Activated CD8-positive, alpha-beta memory T cell treated with anti-CD3 and anti-CD28 coated beads for 4 hours (primary cell): ENCODE measurements around the gene BEX3.
A peak's percentile ranks its signal among the peaks of the same experiment; 100 is the strongest.
"Not testable (repeated sequence)": the region's sequence is repeated elsewhere in the genome, so short reads cannot be mapped to it uniquely, and the experiment has no call there.

Experiments used
- DNase-seq, 2 donors: peaks; one replicate each; pipeline ENCODE4 v3.0.0-alpha.2; 2020; ENCODE audit warnings: low read depth in 2 of 2

BEX3 gene

DNA sequence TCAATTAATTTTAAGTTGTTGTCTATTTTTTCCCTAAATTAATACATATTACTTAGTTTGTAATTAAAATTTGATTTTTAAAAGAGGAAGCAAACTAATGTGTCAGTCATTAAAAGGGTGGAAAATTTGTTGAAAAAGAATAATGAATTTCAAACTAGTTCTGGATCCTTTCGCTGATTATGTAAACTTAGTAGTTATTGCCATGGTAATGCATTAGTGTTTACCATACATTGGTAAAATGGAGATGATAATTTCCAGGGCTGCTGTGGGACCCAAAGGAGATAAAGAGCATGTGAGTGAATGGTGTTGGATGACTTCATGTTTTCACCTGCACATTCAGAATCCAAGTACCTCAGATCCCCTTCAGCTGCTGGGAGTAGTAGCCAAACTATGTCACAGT, 6.5 kb downstream of the BEX3 start:
- no peak for DNase-seq

DNA sequence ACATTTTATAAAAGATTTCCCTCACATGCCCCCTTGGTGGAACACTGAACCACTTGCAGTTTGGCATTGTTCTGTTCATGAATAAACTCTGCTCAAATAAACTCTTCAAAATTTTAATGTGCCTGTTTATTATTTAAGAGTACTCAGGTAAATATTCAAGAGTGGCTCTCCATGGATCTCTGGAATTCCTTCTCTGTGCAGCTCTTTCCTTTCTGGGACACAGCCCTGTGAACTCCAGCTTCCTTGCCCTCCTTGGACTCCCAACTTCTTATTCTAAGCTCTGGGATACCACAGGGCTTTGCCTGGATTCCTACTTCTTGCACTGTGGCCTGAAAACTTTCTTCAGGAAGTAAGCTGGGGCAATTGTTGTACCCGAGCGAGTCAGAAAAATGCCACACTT, 8.3 kb downstream of the BEX3 start:
- no peak for DNase-seq

DNA sequence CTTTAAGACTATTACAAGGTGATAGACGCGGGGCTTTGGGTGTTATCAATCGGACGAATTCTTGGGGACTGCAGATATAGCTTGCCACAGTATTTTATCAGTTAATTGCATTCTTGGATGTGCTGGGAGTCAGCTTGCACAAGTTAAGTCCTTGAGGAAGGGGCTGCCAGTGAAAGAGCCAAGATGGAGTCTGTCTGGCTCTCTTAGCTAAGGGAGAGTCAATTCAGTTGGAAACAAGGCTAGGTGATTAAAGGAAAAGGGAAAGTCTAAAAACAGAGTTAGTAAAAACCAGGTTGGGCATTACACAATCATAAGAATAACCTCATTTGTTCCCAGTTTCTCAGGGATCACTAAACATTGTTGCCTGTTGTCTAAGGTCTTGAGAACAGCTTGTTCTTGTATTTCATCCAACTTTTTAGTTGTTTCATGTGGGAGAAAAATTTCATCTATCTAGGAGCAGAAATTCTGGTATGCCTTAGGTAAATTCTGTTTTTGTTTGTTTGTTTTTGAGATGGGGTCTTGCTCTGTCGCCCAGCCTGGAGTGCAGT, 9.0 kb downstream of the BEX3 start:
- not testable (repeated sequence) for DNase-seq

DNA sequence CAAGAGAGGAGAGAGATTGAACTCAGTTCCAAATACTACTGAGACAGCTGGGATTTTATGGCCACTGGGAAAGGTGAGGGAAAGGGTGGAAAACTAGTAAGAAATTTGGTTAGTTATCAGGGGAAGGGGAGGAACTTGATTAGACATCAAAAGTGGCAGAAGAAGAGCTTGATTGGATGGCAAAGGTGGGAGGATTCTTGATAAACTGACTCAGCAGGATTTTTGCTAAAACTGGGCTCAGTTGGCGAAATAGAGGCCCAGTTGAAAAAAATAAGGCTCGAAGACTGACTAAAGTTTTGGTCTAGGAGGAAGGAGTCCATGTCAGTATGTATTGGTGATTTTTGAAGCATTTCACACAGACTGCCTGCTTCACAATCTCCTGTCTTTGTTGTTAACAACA, 10.0 kb downstream of the BEX3 start:
- no peak for DNase-seq

DNA sequence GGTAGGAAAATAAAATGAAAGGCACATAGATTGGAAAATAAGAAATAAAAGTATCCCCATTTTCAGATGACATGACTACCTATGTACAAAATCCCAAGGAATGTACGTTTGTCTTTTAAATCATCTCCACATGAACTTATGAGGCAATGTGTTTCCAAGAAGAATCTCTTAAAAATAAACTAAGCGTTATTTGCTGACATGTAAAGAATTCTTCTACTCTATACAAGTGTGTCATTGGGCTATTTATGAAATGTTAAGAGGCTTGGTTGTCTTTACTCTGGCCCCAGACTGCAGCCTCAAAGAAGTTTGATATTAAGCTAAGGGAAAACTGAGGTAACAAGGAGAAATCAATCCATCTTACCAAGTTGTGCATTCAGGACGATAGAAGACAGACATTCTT, 17.1 kb downstream of the BEX3 start:
- no peak for DNase-seq

DNA sequence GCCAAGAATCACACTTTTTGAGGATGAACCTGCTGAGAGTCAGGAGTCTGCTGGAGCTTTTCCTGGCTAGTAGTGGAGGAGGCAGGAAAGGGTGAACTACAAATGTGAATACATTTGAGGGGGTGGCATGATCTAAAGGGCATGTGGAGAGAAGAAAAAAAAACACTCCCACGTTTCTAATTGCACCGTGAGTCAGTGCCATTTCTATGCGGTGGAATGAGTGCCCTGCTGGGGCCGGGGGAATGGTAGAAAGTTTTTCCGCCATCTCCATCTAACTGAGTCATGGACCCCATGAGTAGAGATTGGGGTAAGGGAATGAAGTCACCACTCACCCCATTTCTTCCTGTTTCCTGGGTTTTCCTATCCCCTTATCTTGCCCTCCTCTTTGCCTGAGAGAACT, 19.8 kb downstream of the BEX3 start:
- DNase-seq: no peak

DNA sequence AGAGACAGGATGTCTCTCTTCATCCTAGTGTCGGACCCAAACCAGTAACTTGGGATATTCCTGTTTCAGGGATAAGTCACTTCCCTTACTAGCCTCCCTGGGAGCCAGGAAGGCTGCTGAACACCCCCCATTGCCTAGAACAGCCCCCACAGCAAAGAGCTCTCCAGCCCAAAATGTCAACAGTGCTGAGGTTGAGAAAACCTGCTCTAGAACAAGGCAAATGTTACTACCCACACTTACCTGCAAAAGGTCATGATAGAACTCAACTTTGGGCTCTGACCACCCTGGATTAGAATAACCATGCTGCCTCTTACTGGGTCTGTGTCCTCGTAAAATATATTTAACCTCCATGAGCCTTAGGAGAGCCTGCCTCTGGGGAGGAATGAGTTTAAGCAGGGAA, 20.3 kb downstream of the BEX3 start:
- DNase-seq: no peak

DNA sequence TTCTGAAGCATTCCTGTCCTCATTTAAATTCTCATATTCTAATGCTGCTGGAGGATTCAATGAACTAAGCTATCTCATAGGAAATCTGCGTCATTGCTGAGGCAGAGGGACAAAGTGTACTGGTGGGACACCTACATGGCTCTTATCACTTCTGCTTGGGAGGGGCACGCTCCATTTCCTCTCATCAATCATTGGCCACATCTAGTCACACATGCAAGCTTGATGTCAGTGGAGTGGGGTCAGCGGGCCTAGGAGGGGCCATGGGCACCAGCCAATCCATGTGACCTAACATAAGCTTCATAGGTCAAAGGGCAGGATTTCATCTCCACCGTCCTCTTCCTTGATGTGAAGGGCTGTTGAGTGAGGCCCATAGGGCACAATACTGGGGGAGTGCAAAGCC, 21.4 kb downstream of the BEX3 start:
- DNase-seq: no peak

DNA sequence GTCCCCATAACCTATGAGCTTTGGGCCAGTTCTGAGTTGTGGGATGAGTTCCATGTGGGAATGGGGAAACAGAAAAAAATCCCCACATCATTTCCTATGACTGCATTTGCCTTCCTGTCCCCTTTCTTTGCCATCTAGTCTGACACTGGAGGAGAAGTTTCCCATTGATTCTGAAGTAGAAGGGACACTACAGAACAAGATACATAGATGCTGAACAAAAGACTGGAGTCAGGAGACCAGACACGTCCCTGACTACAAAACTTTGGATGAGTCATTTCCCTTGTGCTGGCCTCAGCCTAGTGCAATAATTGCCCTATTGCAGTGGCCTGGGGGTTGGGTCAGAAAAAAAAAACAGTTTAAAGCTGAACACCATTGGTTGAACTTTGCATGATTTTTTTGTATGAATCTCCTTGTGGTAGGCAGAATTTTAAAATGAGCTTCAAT, 22.1 kb downstream of the BEX3 start:
- no peak for DNase-seq

DNA sequence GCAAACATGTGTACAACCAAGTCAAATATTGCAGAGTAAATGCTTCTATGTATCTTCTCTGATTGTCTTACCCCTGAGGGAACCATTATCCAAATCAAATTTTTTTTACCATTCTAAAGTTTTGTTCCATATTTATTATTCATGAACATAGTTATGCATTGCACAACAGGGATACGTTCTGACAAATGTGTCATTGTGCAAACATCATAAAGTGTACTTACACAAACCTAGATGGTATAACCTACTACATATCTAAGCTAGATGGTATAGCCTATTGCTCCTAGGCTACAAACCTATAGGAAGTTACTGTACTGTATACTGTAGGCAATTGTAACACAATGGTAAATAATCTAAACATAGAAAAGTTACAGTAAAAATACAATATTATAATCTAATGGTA, 23.4 kb downstream of the BEX3 start:
- DNase-seq: no peak

DNA sequence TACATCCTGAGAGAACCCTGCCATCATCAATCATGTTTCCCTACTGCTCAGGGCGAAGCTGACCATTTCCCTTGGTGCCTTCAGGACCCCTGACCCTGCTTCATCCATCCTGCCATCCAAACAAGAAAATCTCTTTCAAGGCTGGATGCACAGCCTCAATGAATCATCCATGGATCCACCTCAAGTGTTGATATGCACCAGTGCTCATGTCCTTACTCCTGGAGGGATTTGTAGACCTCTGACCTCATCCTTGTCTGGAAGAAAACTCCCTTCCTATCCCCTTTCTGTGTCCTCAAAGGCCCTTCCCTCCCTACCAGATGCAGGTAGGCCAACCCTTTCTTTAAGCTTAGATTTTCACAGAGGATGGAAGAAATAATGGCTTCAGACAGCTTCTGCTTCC, 24.6 kb downstream of the BEX3 start:
- no peak for DNase-seq

DNA sequence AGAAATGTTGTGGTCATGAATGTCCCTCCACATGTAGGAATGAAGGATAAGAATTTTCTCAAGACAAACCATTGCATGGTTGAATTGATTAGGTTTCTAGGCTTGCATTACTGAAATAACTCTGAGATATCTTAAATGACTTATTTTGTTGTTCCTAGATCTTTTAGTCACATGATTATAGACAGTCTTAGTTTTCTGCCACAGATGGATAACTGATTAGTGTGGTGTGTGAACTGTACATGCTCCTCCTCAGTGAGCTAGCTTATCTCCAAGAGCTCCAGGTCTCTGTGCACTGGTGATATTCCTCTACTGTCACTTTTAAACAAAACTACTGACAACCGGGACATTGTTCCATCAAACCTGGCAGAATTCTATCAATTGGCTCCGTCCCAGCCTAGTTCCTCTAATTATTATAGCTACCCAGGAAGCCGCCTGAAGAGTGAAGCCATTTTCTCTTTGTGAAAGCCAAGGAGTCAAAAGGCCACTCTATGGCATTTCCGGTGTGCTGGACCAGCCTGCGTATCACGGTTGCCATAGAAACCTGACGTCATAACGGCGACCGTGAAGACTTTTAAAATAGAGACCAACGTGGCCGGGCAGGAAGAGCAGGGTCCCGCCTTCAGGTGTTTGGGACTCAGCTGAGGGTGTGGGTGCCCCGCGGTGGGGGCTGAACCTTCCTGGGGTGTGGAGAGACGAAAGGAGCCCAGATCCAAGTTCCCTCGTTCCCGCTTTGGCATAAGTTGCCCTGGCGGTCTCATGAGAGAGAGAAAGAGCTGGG, 28.1 kb downstream of the BEX3 start:
- peak in 1 of 2 donors; percentile 8 for DNase-seq

DNA sequence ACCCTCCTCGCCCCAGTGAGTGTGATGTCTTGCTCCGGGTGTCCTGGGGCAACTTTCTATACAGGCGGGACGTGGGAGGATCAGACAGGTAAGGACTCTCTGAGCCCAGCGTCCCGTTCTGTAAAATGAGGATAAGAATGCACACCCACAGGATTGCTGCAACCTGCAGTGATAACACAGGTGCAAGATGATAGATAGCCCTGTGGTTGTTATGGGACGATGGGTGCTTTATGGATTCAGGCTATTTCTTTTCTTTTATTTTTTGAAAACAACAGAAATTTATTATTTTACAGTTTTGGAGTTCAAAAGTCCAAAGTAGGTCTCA, 28.6 kb downstream of the BEX3 start:
- no peak for DNase-seq

DNA sequence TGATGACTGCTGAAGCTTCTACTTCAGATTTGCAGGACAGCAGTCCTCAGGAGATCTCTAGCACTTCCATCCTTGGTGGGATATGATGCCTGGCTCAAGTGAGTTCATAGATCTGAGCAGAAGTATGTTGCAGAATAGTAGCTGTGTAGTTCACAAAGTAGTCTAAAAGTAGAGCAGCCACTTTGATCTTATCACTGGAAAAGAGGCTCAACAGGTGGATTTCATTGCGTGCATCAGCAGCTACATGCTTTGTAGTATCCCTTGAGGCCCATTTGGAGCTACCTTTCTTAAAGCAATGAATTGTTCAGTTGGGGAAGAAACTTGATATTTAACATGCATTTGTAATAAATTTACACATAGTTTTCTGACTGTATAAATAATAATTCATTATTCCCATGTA, 29.9 kb downstream of the BEX3 start:
- DNase-seq: no peak

DNA sequence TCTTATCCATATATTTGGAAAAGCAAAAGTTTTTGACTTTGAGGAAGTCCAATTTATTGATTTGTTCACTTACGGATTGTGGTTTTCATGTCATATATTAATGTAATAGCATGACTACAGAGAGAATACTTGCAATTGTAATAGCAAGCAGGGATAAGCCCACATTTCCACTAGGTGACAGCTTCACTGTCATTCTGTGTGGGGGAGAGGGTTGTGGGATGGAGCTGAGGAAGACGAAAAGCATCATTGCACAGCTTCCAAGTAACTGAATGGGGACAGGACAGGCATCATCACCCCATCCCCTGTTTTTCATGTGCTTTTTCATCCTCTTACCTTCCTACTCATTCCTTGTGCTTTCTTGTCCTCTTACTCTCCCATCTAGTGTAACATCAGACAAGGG, 31.4 kb downstream of the BEX3 start:
- no peak for DNase-seq

DNA sequence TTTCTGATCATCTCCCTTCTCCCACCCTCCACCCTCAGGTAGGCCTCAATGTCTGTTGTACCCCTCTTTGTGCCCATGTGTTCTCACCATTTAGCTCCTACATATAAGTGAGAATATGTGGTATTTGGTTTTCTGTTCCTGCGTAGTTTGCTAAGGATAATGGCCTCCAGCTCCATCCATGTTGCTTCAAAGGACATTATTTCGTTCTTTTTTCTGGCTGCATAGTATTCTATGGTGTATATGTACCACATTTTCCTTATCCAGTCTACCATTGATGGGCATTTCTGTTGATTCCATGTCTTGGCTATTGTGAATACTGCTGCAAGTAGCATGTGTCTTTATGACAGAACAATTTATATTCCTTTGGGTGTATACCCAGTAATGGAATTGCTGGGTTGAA, 35.4 kb downstream of the BEX3 start:
- DNase-seq: not testable (repeated sequence)

DNA sequence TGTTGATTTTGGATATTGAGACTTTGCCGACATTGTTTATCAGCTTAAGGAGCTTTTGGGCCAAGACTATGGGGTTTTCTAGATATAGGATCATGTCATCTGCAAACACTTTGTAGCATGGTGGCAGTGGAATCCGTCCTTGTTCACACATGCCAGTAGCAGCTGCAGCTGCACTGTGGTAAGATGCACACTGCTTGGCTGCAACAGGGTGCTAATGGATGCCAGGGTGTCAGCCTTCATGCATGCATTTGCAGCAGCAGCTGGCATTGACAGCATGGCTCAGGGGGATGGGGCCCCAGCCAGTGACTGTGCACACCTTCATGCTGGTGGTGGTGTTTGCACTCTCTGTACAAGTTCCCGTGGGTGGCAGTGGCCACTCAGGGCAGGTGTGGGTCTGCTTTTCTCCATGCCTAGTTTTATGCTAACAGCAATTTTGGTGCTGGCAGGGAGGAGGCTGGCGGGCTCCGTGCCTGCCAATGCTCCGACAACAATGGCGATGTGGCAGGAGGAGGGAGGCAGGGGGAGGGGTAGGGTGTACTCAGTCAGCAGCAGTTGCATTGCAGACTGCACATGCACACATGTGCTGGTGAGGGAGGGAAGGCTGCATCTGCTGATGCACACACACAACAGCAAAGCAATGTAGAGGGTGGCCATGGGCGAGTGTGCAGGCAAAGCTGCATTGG, 37.5 kb downstream of the BEX3 start:
- no peak for DNase-seq

DNA sequence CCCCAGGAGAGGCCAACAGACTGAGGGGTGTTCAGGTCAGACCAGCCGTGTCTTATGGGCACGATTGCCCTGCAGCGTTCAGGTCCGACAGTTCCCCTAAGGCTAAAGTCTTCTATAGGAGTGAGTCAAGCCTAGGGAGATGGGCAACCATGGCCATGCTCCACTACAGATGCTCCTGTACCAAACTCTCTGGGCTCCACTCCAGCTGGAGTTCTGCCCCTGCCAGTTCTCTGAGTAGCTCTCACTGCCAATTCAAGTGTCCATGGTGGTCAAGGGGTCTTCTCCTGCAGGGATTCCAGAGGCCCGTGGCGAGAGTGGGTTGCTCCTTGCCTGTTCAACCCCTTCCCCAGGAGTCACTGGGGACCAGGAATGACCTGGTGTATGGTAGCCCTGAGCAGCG, 38.2 kb downstream of the BEX3 start:
- DNase-seq: no peak

DNA sequence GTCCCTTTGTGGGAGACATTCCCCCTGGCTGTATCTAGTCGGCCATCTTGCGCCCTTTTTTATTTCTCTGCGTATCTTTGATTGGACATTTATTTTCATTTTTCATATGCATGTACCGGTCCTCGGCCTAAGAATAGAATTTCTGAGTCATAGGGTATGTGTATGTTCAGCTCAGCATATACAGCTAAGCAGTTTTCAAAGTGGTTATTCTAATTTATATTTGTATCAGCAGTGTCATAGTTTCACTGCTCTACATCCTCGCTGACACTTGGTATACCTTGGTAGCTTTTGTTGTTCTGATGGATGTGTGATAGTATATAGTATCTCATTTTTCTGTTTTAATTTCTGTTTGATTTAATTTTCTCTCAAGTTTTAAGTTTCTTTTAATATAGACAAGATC, 38.7 kb downstream of the BEX3 start:
- DNase-seq: no peak

DNA sequence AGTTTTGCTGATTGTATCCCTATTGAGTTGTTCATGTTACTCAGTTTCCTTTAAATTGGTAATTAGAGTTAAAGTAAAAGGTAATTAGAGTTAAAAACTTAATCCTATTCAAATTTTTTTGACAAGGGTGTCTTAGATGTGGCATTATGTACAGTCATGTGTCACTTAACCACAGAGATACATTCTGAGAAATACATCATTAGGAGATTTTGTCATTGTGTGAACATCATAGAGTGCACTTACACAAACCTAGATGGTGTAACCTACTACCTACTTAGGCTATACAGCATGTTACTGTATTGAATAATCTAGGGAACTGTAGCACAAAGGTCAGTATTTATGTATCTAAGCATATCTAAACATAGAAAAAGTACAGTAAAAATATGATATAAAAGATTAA, 39.2 kb downstream of the BEX3 start:
- DNase-seq: no peak

DNA sequence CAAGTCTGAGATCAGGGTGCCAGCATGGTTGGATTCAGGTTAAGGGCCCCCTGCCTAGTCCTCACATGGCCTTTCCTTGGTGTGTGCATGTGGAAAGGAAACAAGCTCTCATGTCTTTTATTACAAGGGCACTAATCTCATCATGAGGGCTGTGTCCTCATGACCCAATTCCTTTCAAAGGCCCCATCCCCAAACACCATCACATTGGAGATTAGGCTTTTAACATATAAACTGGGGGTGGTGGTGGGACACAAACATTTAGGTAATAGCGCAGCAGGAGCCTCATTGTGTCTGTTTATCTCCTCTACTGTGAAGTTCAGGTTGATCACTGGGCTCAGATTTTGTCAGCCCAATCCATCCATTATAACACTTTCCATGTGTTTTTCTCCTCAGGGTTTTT, 41.0 kb downstream of the BEX3 start:
- no peak for DNase-seq

DNA sequence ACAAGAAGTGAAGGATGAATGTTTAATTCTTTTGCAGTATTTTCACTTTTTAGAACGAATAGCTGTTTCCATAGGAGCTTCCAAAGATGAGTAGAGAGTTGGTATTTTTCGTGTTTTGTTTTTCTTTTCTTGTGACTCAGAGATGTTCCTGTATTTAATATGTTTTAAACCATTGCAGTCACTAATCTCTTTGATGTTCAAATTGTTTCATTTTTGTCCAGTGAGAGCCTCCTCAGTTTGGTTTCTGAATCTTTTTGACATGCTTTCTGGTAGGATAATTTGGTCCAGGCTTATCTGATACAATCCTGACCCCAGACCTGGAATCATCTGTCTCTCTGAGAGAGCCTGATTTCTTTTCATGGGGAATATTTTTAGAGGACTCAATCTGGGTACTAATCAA, 41.6 kb downstream of the BEX3 start:
- no peak for DNase-seq

DNA sequence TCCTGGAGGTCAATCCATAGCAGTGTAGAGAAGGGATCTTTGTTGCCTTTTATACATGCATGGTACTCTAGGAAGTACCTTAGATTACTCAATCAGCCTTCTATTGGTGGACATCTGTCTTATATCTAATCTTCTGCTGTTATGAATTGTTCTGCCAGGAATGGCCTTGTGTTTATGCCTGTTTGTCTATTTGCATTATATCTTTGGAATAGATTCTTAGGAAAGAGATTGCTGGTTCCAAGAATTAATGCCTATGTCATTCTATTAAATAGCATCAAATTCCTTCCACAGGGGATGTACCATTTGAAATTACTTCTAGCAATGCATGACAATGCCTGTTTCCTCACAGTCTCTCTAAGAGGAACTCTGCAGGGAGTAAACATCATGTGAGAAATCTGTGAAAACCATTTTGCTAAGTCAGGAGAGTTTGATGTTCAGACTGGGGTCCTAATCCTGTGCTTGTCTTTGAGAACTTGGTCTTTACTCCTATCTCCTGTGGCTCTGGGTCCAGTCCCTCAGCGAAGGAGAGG, 42.5 kb downstream of the BEX3 start:
- no peak for DNase-seq
